GM23338 (cell line): Measurements from ENCODE around the gene ATP10A. TPM values are rescaled to one million over a fixed set of nuclear protein-coding genes. Genes with fewer than 3 reads are reported as not detected.

Experiments used
- ATAC-seq: fragments of 200-7000 bp; cut with Tn5 transposase; 3 replicates; pipeline ENCODE4 v1.9.1; 2020
- DNase-seq: peaks from one replicate; pipeline ENCODE4 v3.0.0-alpha.2; 2015; ENCODE audit warnings: low spot score
- H2AFZ ChIP-seq: fragments of 200-600 bp; sonication (generic); 2 replicates; pipeline ENCODE4 v1.8.0; 2016; ENCODE audit warnings: antibody characterized with exemption, mild to moderate bottlenecking, moderate library complexity
- H3F3A ChIP-seq: fragments of 200-600 bp; sonication (generic); replicated peaks from 2 replicates; pipeline ENCODE4 v1.8.0; 2017; ENCODE audit warnings: antibody characterized with exemption, mixed run types, low read depth
- H3K27ac ChIP-seq: fragments of 200-600 bp; sonication (generic); 2 replicates; pipeline ENCODE4 v1.6.1; 2016; ENCODE audit warnings: low read depth
- H3K27me3 ChIP-seq: fragments of 200-600 bp; sonication (generic); 2 replicates; pipeline ENCODE4 v1.8.0; 2016; ENCODE audit warnings: mild to moderate bottlenecking, mixed run types, moderate library complexity; ENCODE audit not compliant: insufficient read depth
- H3K36me3 ChIP-seq: fragments of 200-600 bp; sonication (generic); 2 replicates; pipeline ENCODE4 v1.8.0; 2016; ENCODE audit warnings: mild to moderate bottlenecking; ENCODE audit not compliant: insufficient read depth
- H3K4me1 ChIP-seq: fragments of 200-600 bp; sonication (generic); 2 replicates; pipeline ENCODE4 v1.8.0; 2016; ENCODE audit warnings: mild to moderate bottlenecking, moderate library complexity; ENCODE audit not compliant: insufficient read depth
- H3K4me2 ChIP-seq: fragments of 200-600 bp; sonication (generic); 2 replicates; pipeline ENCODE4 v1.7.1; 2017; ENCODE audit warnings: mixed run types
- H3K4me3 ChIP-seq: fragments of 200-600 bp; sonication (generic); 2 replicates; pipeline ENCODE4 v1.6.1; 2016; ENCODE audit warnings: mixed run types
- H3K79me2 ChIP-seq: fragments of 200-600 bp; sonication (generic); replicated peaks from 2 replicates; pipeline ENCODE4 v1.8.0; 2017; ENCODE audit warnings: mild to moderate bottlenecking; ENCODE audit not compliant: insufficient read depth
- H3K9me2 ChIP-seq: fragments of 200-600 bp; sonication (generic); 2 replicates; pipeline ENCODE4 v1.8.0; 2017; ENCODE audit not compliant: insufficient read depth
- H4K20me1 ChIP-seq: fragments of 200-600 bp; sonication (generic); replicated peaks from 2 replicates; pipeline ENCODE4 v1.8.0; 2017; ENCODE audit warnings: mild to moderate bottlenecking; ENCODE audit not compliant: insufficient read depth
- H3K27ac Mint-ChIP-seq: 2 replicates; pipeline ENCODE4 v1.8.0; 2020; ENCODE audit warnings: inconsistent platforms, mild to moderate bottlenecking, moderate library complexity, mixed read lengths
- H3K27me3 Mint-ChIP-seq: 3 replicates; pipeline ENCODE4 v1.8.0; 2022; ENCODE audit warnings: low read depth, mild to moderate bottlenecking, moderate library complexity, mixed read lengths, inconsistent platforms; ENCODE audit not compliant: insufficient read depth, poor library complexity
- H3K36me3 Mint-ChIP-seq: 3 replicates; pipeline ENCODE4 v1.8.0; 2021; ENCODE audit warnings: low read depth, mild to moderate bottlenecking, inconsistent platforms, moderate library complexity, mixed read lengths
- H3K4me1 Mint-ChIP-seq: 3 replicates; pipeline ENCODE4 v1.8.0; 2020; ENCODE audit warnings: mild to moderate bottlenecking, inconsistent platforms, mixed read lengths
- H3K4me3 Mint-ChIP-seq: 3 replicates; pipeline ENCODE4 v1.8.0; 2021; ENCODE audit warnings: moderate library complexity, mild to moderate bottlenecking, inconsistent platforms, mixed read lengths
- H3K9me3 Mint-ChIP-seq: 3 replicates; pipeline ENCODE4 v1.8.0; 2020; ENCODE audit warnings: moderate library complexity, mild to moderate bottlenecking, inconsistent platforms, mixed read lengths
- CREB1 ChIP-seq: fragments of 250-450 bp; sonication (Bioruptor Pico); IDR thresholded peaks from 2 replicates; pipeline ENCODE4 v1.5.0; 2020; ENCODE audit warnings: low read depth, mild to moderate bottlenecking, moderate library complexity
- EZH2 ChIP-seq: fragments of 200-600 bp; sonication (generic); IDR thresholded peaks from one replicate; pipeline ENCODE4 v1.8.0; 2017; ENCODE audit warnings: antibody characterized with exemption, mild to moderate bottlenecking, low read depth; ENCODE audit not compliant: unreplicated experiment
- EZH2phosphoT487 ChIP-seq: fragments of 200-600 bp; sonication (generic); IDR thresholded peaks from one replicate; pipeline ENCODE4 v1.8.1; 2018; ENCODE audit warnings: antibody characterized with exemption; ENCODE audit not compliant: unreplicated experiment
- JUNB ChIP-seq: IDR thresholded peaks from one replicate; pipeline ENCODE4 v1.6.1; 2016; ENCODE audit warnings: antibody characterized with exemption; ENCODE audit not compliant: unreplicated experiment
- POLR2AphosphoS5 ChIP-seq: IDR thresholded peaks from 2 replicates; pipeline ENCODE4 v1.6.1; 2016; ENCODE audit warnings: antibody characterized with exemption, low read depth
- STAT1 ChIP-seq: IDR thresholded peaks from one replicate; pipeline ENCODE4 v1.6.1; 2016; ENCODE audit warnings: antibody characterized with exemption; ENCODE audit not compliant: unreplicated experiment
- polyA plus RNA-seq: library from polyadenylated mRNA; unstranded; fragments of >200 nt; fragmentation: Nextera tagmentation; extraction: Ambion mirVana; gene quantifications from 2 replicates; pipeline ENCODE4 v1.2.1, GENCODE V29; 2016
- total RNA-seq: library from RNA; depleted of rRNA; stranded (reverse); fragments of >200 nt; shearing (Covaris generic); gene quantifications from 2 replicates; pipeline ENCODE4 v1.2.3, GENCODE V29; 2014
- TF ChIP-seq, protein P1 (sequence below): IDR thresholded peaks from one replicate; pipeline ENCODE4 v1.6.1; 2018; ENCODE audit warnings: antibody characterized with exemption; ENCODE audit not compliant: unreplicated experiment
- TF ChIP-seq, protein P2 (sequence below): IDR thresholded peaks from 2 replicates; pipeline ENCODE4 v1.6.1; 2016; ENCODE audit warnings: antibody characterized with exemption
- TF ChIP-seq, protein P3 (sequence below), 2 experiments: fragments of 200-600 bp in 1 of 2; sonication (generic) in 1 of 2; conservative IDR thresholded peaks; 2 replicates each; pipeline versions ENCODE4 v1.5.1 to v1.6.1; 2016 to 2017; ENCODE audit warnings: antibody characterized with exemption in 2 of 2, low read depth in 2 of 2, mild to moderate bottlenecking in 2 of 2, moderate library complexity in 1 of 2

ATP10A gene
- total and polyA plus RNA-seq, 2 experiments from 2014 or later = 0.36 to 5.6 TPM

DNA sequence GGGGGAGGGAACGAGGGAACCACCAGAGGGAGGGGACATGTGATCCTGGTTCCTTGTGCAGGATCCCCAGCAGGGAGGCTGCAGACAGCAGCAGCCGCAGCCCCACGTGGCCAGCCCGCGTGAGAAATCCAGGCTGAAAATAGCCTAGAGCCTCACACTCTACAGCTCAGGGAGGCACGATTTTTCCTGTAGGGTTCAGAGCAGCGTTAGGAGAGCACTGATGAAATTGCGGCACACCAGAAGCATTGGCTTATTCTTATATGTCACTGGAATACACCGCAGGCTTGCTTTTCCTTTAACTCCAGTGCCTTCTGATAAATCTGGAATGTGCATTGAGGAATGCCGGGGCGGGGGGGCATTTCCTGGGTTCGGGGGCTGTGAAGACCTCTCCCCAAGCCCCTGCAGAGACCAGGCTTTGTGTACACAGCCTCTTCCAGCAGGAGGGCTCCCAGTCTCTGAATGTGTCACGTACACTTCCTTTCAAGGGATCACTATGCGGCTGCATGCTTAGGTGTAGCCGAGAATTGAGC is 193.0 kb downstream of the ATP10A start (continued):
- TF ChIP-seq, protein P1, sequence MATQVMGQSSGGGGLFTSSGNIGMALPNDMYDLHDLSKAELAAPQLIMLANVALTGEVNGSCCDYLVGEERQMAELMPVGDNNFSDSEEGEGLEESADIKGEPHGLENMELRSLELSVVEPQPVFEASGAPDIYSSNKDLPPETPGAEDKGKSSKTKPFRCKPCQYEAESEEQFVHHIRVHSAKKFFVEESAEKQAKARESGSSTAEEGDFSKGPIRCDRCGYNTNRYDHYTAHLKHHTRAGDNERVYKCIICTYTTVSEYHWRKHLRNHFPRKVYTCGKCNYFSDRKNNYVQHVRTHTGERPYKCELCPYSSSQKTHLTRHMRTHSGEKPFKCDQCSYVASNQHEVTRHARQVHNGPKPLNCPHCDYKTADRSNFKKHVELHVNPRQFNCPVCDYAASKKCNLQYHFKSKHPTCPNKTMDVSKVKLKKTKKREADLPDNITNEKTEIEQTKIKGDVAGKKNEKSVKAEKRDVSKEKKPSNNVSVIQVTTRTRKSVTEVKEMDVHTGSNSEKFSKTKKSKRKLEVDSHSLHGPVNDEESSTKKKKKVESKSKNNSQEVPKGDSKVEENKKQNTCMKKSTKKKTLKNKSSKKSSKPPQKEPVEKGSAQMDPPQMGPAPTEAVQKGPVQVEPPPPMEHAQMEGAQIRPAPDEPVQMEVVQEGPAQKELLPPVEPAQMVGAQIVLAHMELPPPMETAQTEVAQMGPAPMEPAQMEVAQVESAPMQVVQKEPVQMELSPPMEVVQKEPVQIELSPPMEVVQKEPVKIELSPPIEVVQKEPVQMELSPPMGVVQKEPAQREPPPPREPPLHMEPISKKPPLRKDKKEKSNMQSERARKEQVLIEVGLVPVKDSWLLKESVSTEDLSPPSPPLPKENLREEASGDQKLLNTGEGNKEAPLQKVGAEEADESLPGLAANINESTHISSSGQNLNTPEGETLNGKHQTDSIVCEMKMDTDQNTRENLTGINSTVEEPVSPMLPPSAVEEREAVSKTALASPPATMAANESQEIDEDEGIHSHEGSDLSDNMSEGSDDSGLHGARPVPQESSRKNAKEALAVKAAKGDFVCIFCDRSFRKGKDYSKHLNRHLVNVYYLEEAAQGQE = no peak
- peak; percentile 53; the same call in 1 of the 2 replicates for TF ChIP-seq CREB1 (CRISPR knock-in tag)

DNA sequence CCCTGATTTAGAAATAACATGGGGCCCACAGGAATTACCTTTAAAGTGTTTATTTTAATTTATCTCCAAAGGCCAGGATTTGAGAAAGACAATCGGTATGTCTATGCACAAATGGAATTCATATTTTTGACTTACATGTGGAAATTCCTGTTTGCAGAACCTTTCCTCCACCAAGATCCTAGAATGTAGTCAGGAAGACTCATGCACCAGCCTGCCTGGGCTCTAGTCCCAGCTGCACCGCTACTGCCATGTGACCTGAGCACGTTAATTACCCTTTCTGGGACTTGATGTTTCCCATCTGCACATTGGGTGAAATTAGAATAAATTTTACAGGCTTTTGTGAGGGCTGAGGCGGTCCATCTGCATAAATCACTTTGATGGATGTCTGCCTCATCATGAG is 194.2 kb downstream of the ATP10A start:
- Histone ChIP-seq H3K4me1 (peaks cover 29% of the 10 kb centered on the region), H3K27me3 (no peaks in the 10 kb centered on the region), H2AFZ (0 out of 2 replicates have a peak overlapping the region, but pooled peaks have one; percentile 38), H3F3A (no peaks in the 10 kb centered on the region), H3K36me3 (no peaks in the 10 kb centered on the region), H4K20me1 (no peaks in the 10 kb centered on the region), H3K4me3 (no peak overlapping the region), H3K27ac (no peak overlapping the region), H3K79me2 (no peaks in the 10 kb centered on the region), H3K9me2 (no peaks in the 10 kb centered on the region), H3K4me2 (peak overlapping the region; percentile 42; the same call in 1 of the 2 replicates)
- no peak overlapping the region for H3K27ac Mint-ChIP-seq
- DNase-seq (no peak), ATAC-seq (no peak)
- no peaks in the 10 kb centered on the region for H3K9me3 Mint-ChIP-seq
- H3K36me3 Mint-ChIP-seq = no peaks in the 10 kb centered on the region
- H3K27me3 Mint-ChIP-seq = peaks cover 11% of the 10 kb centered on the region
- H3K4me3 Mint-ChIP-seq = no peak overlapping the region
- H3K4me1 Mint-ChIP-seq = peaks cover 43% of the 10 kb centered on the region
- TF ChIP-seq EZH2phosphoT487 (no peak), POLR2AphosphoS5 (no peak), EZH2 (no peak), STAT1 (no peak), JUNB (no peak)
- TF ChIP-seq, protein P2, sequence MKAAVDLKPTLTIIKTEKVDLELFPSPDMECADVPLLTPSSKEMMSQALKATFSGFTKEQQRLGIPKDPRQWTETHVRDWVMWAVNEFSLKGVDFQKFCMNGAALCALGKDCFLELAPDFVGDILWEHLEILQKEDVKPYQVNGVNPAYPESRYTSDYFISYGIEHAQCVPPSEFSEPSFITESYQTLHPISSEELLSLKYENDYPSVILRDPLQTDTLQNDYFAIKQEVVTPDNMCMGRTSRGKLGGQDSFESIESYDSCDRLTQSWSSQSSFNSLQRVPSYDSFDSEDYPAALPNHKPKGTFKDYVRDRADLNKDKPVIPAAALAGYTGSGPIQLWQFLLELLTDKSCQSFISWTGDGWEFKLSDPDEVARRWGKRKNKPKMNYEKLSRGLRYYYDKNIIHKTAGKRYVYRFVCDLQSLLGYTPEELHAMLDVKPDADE = no peak
- TF ChIP-seq, protein P3, sequence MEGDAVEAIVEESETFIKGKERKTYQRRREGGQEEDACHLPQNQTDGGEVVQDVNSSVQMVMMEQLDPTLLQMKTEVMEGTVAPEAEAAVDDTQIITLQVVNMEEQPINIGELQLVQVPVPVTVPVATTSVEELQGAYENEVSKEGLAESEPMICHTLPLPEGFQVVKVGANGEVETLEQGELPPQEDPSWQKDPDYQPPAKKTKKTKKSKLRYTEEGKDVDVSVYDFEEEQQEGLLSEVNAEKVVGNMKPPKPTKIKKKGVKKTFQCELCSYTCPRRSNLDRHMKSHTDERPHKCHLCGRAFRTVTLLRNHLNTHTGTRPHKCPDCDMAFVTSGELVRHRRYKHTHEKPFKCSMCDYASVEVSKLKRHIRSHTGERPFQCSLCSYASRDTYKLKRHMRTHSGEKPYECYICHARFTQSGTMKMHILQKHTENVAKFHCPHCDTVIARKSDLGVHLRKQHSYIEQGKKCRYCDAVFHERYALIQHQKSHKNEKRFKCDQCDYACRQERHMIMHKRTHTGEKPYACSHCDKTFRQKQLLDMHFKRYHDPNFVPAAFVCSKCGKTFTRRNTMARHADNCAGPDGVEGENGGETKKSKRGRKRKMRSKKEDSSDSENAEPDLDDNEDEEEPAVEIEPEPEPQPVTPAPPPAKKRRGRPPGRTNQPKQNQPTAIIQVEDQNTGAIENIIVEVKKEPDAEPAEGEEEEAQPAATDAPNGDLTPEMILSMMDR (conservative IDR thresholded peaks at IDR 0.05; ENCODE audit: low read depth in 2 of 2) = no peak
